GM12878 (cell line): Measurements from ENCODE around the gene PTPN12. TPM values are rescaled to one million over a fixed set of nuclear protein-coding genes. Genes with fewer than 3 reads are reported as not detected.

ENCODE experiments used
- ATAC-seq: fragments of 200-7000 bp; cut with Tn5 transposase; 3 replicates; pipeline ENCODE4 v1.9.1; 2020; ENCODE audit warnings: mild to moderate bottlenecking, moderate library complexity
- BruUV-seq: library from RNA; stranded (reverse); fragments of 400-500 nt; replicated peaks from 2 replicates; lab custom pipeline; 2021; lab: Mats Ljungman, UMichigan
- CTCF ChIA-PET: fragments of 300-600 bp; sonication (Branson Sonifier 250); formaldehyde crosslinking; extraction: SDS; loops from one replicate; lab custom pipeline; 2021; ENCODE audit warnings: inconsistent platforms; lab: Yijun Ruan, JAX
- POLR2A ChIA-PET: fragments of 350-600 bp; formaldehyde crosslinking; extraction: SDS; loops from one replicate; lab custom pipeline; 2021; ENCODE audit warnings: inconsistent platforms; lab: Charles Lee
- RAD21 ChIA-PET: fragments of 300-600 bp; sonication (Branson Sonifier 250); formaldehyde crosslinking; loops from one replicate; lab custom pipeline; 2023; ENCODE audit warnings: antibody characterized with exemption; ENCODE audit not compliant: unreplicated experiment; lab: Charles Lee
- SMC1A ChIA-PET: fragments of 300-600 bp; sonication (Branson Sonifier 250); formaldehyde crosslinking; loops from one replicate; lab custom pipeline; 2023; ENCODE audit not compliant: unreplicated experiment, uncharacterized antibody; lab: Charles Lee
- DNase-seq: peaks from one replicate; pipeline ENCODE4 v3.0.0-alpha.2; 2011; ENCODE audit warnings: low read depth, low spot score
- FAIRE-seq: peaks from 3 replicates; lab custom pipeline; 2011; peaks lifted over from hg19 to GRCh38; lab: Jason Lieb, UNC
- H2AFZ ChIP-seq: 2 replicates; pipeline ENCODE4 v1.6.0; 2011; ENCODE audit warnings: low read depth, low read length, control low read depth; ENCODE audit not compliant: control insufficient read depth
- H3K27ac ChIP-seq: 2 replicates; pipeline ENCODE4 v1.5.1; 2011; ENCODE audit warnings: control low read depth; ENCODE audit not compliant: control insufficient read depth, insufficient read depth
- H3K27me3 ChIP-seq, 2 experiments: replicated peaks in 1 of 2; 2 replicates each; pipeline versions ENCODE4 v1.6.0 to v1.6.1; 2011; ENCODE audit warnings: low read length in 1 of 2; ENCODE audit not compliant: control insufficient read depth in 2 of 2, insufficient read depth in 2 of 2
- H3K36me3 ChIP-seq, 2 experiments: 2 replicates each; pipeline ENCODE4 v1.5.1; 2011; ENCODE audit warnings: low read length in 1 of 2; ENCODE audit not compliant: control insufficient read depth in 2 of 2, insufficient read depth in 2 of 2
- H3K4me1 ChIP-seq: 2 replicates; pipeline ENCODE4 v1.6.1; 2011; ENCODE audit warnings: mild to moderate bottlenecking, low read length, moderate library complexity, mixed read lengths; ENCODE audit not compliant: control insufficient read depth, insufficient read depth
- H3K4me2 ChIP-seq: 2 replicates; pipeline ENCODE4 v1.6.0; 2011; ENCODE audit warnings: control low read depth; ENCODE audit not compliant: control insufficient read depth, insufficient read depth
- H3K4me3 ChIP-seq: fragments of 200-600 bp; sonication (generic); 2 replicates; pipeline ENCODE4 v1.5.1; 2016
- H3K79me2 ChIP-seq: 2 replicates; pipeline ENCODE4 v1.6.0; 2011; ENCODE audit warnings: low read length; ENCODE audit not compliant: control insufficient read depth, insufficient read depth
- H3K9ac ChIP-seq: 2 replicates; pipeline ENCODE4 v1.8.0; 2011; ENCODE audit warnings: low read length, control low read depth, mixed read lengths; ENCODE audit not compliant: control insufficient read depth, insufficient read depth
- H3K9me3 ChIP-seq: replicated peaks from 3 replicates; pipeline ENCODE4 v1.5.1; 2011; ENCODE audit warnings: mild to moderate bottlenecking, low read length; ENCODE audit not compliant: control insufficient read depth, insufficient read depth
- H4K20me1 ChIP-seq: 2 replicates; pipeline ENCODE4 v1.6.0; 2011; ENCODE audit not compliant: control insufficient read depth, insufficient read depth
- EZH2 ChIP-seq: IDR thresholded peaks from 2 replicates; pipeline ENCODE4 v1.6.1; 2012; ENCODE audit warnings: low read depth, mild to moderate bottlenecking, control low read depth, inconsistent platforms, low read length, borderline replicate concordance; ENCODE audit not compliant: control insufficient read depth
- JUND ChIP-seq: IDR thresholded peaks from 2 replicates; pipeline ENCODE4 v1.6.1; 2012; ENCODE audit warnings: low read depth, mild to moderate bottlenecking, low read length, improper control_type of control experiment, moderate library complexity
- PAX8 ChIP-seq: fragments of 450-650 bp; IDR thresholded peaks from 2 replicates; pipeline ENCODE4 v1.6.1; 2017; ENCODE audit warnings: mild to moderate bottlenecking, moderate library complexity
- PBX3 ChIP-seq: IDR thresholded peaks from 2 replicates; pipeline ENCODE4 v1.6.1; 2011; ENCODE audit warnings: mild to moderate bottlenecking, low read depth, low read length, moderate library complexity; ENCODE audit not compliant: insufficient replicate concordance
- RCOR1 ChIP-seq: conservative IDR thresholded peaks from 2 replicates; pipeline ENCODE4 v1.6.1; 2012; ENCODE audit warnings: low read depth, low read length, improper control_type of control experiment
- RELA ChIP-seq: fragments of 450-650 bp; IDR thresholded peaks from 2 replicates; pipeline ENCODE4 v1.8.0; 2014; ENCODE audit warnings: borderline replicate concordance; ENCODE audit not compliant: partially characterized antibody
- SIX5 ChIP-seq: IDR thresholded peaks from 2 replicates; pipeline ENCODE4 v1.6.1; 2011; ENCODE audit warnings: mild to moderate bottlenecking, low read depth, low read length, moderate library complexity; ENCODE audit not compliant: severe bottlenecking
- SREBF2 ChIP-seq: IDR thresholded peaks from 2 replicates; pipeline ENCODE4 v1.6.1; 2012; ENCODE audit warnings: mild to moderate bottlenecking, low read length
- SRF ChIP-seq, 2 experiments: IDR thresholded peaks; 2 replicates each; pipeline ENCODE4 v1.6.1; 2011; ENCODE audit warnings: low read depth in 2 of 2, low read length in 2 of 2, mild to moderate bottlenecking in 1 of 2, moderate library complexity in 1 of 2
- STAT1 ChIP-seq: fragments of 450-650 bp; conservative IDR thresholded peaks from 2 replicates; pipeline ENCODE4 v1.6.1; 2014; ENCODE audit warnings: antibody characterized with exemption, mild to moderate bottlenecking
- ZNF592 ChIP-seq: fragments of 450-650 bp; IDR thresholded peaks from 2 replicates; pipeline ENCODE4 v1.6.1; 2017; ENCODE audit warnings: mild to moderate bottlenecking, moderate library complexity
- WGBS: methylation state at CpG from one replicate; pipeline ENCODE4 v1.1.6; 2016; ENCODE audit warnings: low lambda C conversion rate; ENCODE audit not compliant: insufficient replicate concordance, insufficient coverage; ENCODE audit errors: missing lambda C conversion rate; 5-methylcytosine and 5-hydroxymethylcytosine counted together
- in situ Hi-C: fragments of 300-500 bp; cut with MboI; formaldehyde crosslinking; loops from 9 replicates; pipeline ENCODE4 v1.14.3; 2018; ENCODE audit warnings: mixed read lengths
- intact Hi-C: fragments of 100-400 bp; cut with micrococcal nuclease; formaldehyde crosslinking; loops from one replicate; pipeline ENCODE4 v1.14.2; 2022; ENCODE audit not compliant: unreplicated experiment
- polyA plus RNA-seq, 11 experiments: library from polyadenylated mRNA; depleted of rRNA in 4 of 11; unstranded in 6 of 11; stranded (reverse) in 5 of 11; fragments of >200 nt; fragmentation: Nextera tagmentation in 4 of 11; fragmentation: Illumina TruSeq in 1 of 11; extraction: Ambion mirVana in 4 of 11; extraction: Trizol in 1 of 11; gene quantifications; 1 replicate in 1 of 11; 2 replicates in 10 of 11; pipeline versions ENCODE4 v1.2.1 to v1.2.3, GENCODE V29; 2011 to 2016; ENCODE audit warnings: inconsistent platforms in 2 of 11, missing spikeins in 2 of 11, low read depth in 1 of 11
- total RNA-seq, 4 experiments: library from RNA; depleted of rRNA in 3 of 4; stranded (reverse); fragments of >200 nt in 3 of 4; fragmentation: Illumina TruSeq in 1 of 4; extraction: Trizol in 1 of 4; gene quantifications; 2 replicates each; pipeline versions ENCODE4 v1.2.1 to v1.2.3, GENCODE V29; 2013 to 2021

The PTPN12 gene
- total and polyA plus RNA-seq, 10 of the 15 experiments (the other 5 are each of a cell fraction or from before 2014, with no cell fraction given): 6.6 to 52.9 (median 17.4) TPM

GRCh38 chr7:77600952-77601351 lies 63.9 kb downstream of the PTPN12 start:
- no TSS peak for BruUV-seq
- in situ Hi-C loops (no loop called here), intact Hi-C loops (no loop called here)
- Histone ChIP-seq H3K9me3 (no peaks in the 10 kb centered on the region), H3K9ac (no peak overlapping the region), H2AFZ (no peak overlapping the region), H3K27me3 (no peaks in the 10 kb centered on the region), H3K79me2 (no peaks in the 10 kb centered on the region), H4K20me1 (no peaks in the 10 kb centered on the region), H3K4me2 (no peak overlapping the region), H3K36me3 (peaks cover 0 to 5% of the 10 kb centered on the region in 2 experiments; a peak in 3 of 4 replicates), H3K4me1 (no peaks in the 10 kb centered on the region), H3K27ac (no peak overlapping the region), H3K4me3 (no peak overlapping the region)
- DNase-seq: no peak
- FAIRE-seq: no peak
- TF ChIP-seq RCOR1: no peak
- no peak for TF ChIP-seq SRF (IDR thresholded peaks at IDR 0.05; ENCODE audit: low read depth in 2 of 2, low read length in 2 of 2)
- TF ChIP-seq PAX8: no peak
- no peak for TF ChIP-seq ZNF592
- no peak for TF ChIP-seq SIX5
- no peak for TF ChIP-seq RELA
- TF ChIP-seq STAT1: no peak
- TF ChIP-seq SREBF2: no peak
- no peak for TF ChIP-seq PBX3
- no peak for TF ChIP-seq EZH2
- TF ChIP-seq JUND: no peak
- ChIA-PET RAD21 (interaction anchor here (1.3 kb wide), 1 partner anchor 34 kb away, joined by 3 read pairs; no protein-coding TSS in a partner anchor), SMC1A (interaction anchor here (0.7 to 2.9 kb wide), 8 partner anchors 9 to 269 kb away, joined by 3 to 8 read pairs (median 4); no protein-coding TSS in a partner anchor), POLR2A (no interaction called here), CTCF (interaction anchor here (0.7 to 1.9 kb wide), 3 partner anchors 8 to 232 kb away, joined by 3 to 7 read pairs (median 4); no protein-coding TSS in a partner anchor)
- ATAC-seq: no peak
- whole genome bisulfite sequencing: 50% methylated on average over 2 of the region's 2 CpGs
